SK-N-SH (cell line): ENCODE measurements around the gene BCL2L13. TPM values are rescaled to one million over a fixed set of nuclear protein-coding genes. Genes with fewer than 3 reads are reported as not detected.

Source experiments
- CTCF ChIA-PET: fragments of 300-600, 350-600 bp; formaldehyde crosslinking; extraction: SDS; loops from one replicate; lab custom pipeline; 2021; lab: Yijun Ruan, JAX
- POLR2A ChIA-PET: fragments of 350-600 bp; sonication (Branson Sonifier 250); formaldehyde crosslinking; extraction: SDS; loops from one replicate; lab custom pipeline; 2020; ENCODE audit warnings: antibody characterized with exemption, inconsistent platforms; lab: Yijun Ruan, JAX
- DNase-seq: peaks from one replicate; pipeline ENCODE4 v3.0.0; 2012
- H2AFZ ChIP-seq: fragments of 200-600 bp; sonication (generic); 2 replicates; pipeline ENCODE4 v1.8.1; 2016; ENCODE audit warnings: antibody characterized with exemption, mild to moderate bottlenecking, low read depth
- H3F3A ChIP-seq: fragments of 200-600 bp; sonication (generic); replicated peaks from 2 replicates; pipeline ENCODE3; 2016; ENCODE audit warnings: antibody characterized with exemption, mild to moderate bottlenecking; ENCODE audit not compliant: insufficient read depth
- H3K27ac ChIP-seq, 2 experiments: fragments of 200-500 bp in 1 of 2; fragments of 200-600 bp in 1 of 2; sonication (Bioruptor generic) in 1 of 2; sonication (generic), shearing (Covaris generic) in 1 of 2; 2 replicates each; pipeline versions ENCODE4 v1.5.1 to v1.6.1; 2014 to 2016; ENCODE audit warnings: low read depth in 2 of 2, inconsistent platforms in 1 of 2, low read length in 1 of 2, mild to moderate bottlenecking in 1 of 2, mixed read lengths in 1 of 2
- H3K27me3 ChIP-seq: fragments of 200-600 bp; sonication (generic), shearing (Covaris generic); 2 replicates; pipeline ENCODE4 v1.6.1; 2016; ENCODE audit warnings: mixed run types; ENCODE audit not compliant: insufficient read depth
- H3K36me3 ChIP-seq, 2 experiments: fragments of 200-500 bp in 1 of 2; fragments of 200-600 bp in 1 of 2; sonication (Bioruptor generic) in 1 of 2; sonication (generic) in 1 of 2; replicated peaks in 1 of 2; 2 replicates each; pipeline versions ENCODE3 to v1.5.1; 2014 to 2016; ENCODE audit warnings: low read length in 1 of 2, mild to moderate bottlenecking in 1 of 2; ENCODE audit not compliant: insufficient read depth in 2 of 2, control insufficient read depth in 1 of 2
- H3K4me1 ChIP-seq, 2 experiments: fragments of 200-500 bp in 1 of 2; fragments of 200-600 bp in 1 of 2; sonication (Bioruptor generic) in 1 of 2; sonication (generic), shearing (Covaris generic) in 1 of 2; 2 replicates each; pipeline versions ENCODE4 v1.5.1 to v1.6.1; 2014 to 2016; ENCODE audit warnings: low read depth in 1 of 2, low read length in 1 of 2, mixed run types in 1 of 2; ENCODE audit not compliant: insufficient read depth in 2 of 2, control insufficient read depth in 1 of 2
- H3K4me2 ChIP-seq: fragments of 200-600 bp; sonication (generic), shearing (Covaris generic); 2 replicates; pipeline ENCODE4 v1.6.1; 2017; ENCODE audit warnings: mixed run types
- H3K4me3 ChIP-seq, 2 experiments: fragments of 200-500 bp in 1 of 2; fragments of 200-600 bp in 1 of 2; sonication (Bioruptor generic) in 1 of 2; sonication (generic), shearing (Covaris generic) in 1 of 2; 2 replicates each; pipeline versions ENCODE4 v1.5.1 to v1.8.1; 2014 to 2016; ENCODE audit warnings: low read depth in 2 of 2, inconsistent platforms in 1 of 2, low read length in 1 of 2, mild to moderate bottlenecking in 1 of 2, mixed read lengths in 1 of 2, moderate library complexity in 1 of 2
- H3K79me2 ChIP-seq: fragments of 200-600 bp; sonication (generic); 2 replicates; pipeline ENCODE4 v1.8.1; 2017; ENCODE audit warnings: mild to moderate bottlenecking; ENCODE audit not compliant: insufficient read depth
- H3K9ac ChIP-seq: fragments of 200-600 bp; sonication (generic); 2 replicates; pipeline ENCODE4 v1.6.1; 2017; ENCODE audit warnings: mixed run types
- H3K9me2 ChIP-seq: fragments of 200-600 bp; sonication (generic); 2 replicates; pipeline ENCODE4 v1.6.1; 2017; ENCODE audit warnings: mixed run types
- H3K9me3 ChIP-seq: fragments of 200-600 bp; sonication (generic); 2 replicates; pipeline ENCODE4 v1.6.1; 2017; ENCODE audit warnings: mixed run types, mild to moderate bottlenecking, moderate library complexity
- H4K20me1 ChIP-seq: fragments of 200-600 bp; sonication (generic); 2 replicates; pipeline ENCODE4 v1.6.1; 2017; ENCODE audit warnings: mild to moderate bottlenecking, mixed run types; ENCODE audit not compliant: insufficient read depth
- ELF1 ChIP-seq: IDR thresholded peaks from 2 replicates; pipeline ENCODE4 v1.4.0; 2012
- EP300 ChIP-seq, 2 experiments: IDR thresholded peaks; 2 replicates each; pipeline versions ENCODE4 v1.4.0 to v1.6.1; 2012; ENCODE audit warnings: borderline replicate concordance in 1 of 2, low read depth in 1 of 2, low read length in 1 of 2
- FOXJ3 ChIP-seq: sonication (generic); formaldehyde crosslinking; IDR thresholded peaks from 2 replicates; pipeline ENCODE4 v1.5.1; 2020; ENCODE audit warnings: mild to moderate bottlenecking, missing genetic modification reagents
- FOXM1 ChIP-seq: IDR thresholded peaks from 2 replicates; pipeline ENCODE4 v1.4.0; 2012; ENCODE audit warnings: low read depth, mild to moderate bottlenecking
- GABPA ChIP-seq: IDR thresholded peaks from 2 replicates; pipeline ENCODE4 v1.4.0; 2012; ENCODE audit warnings: low read depth, mild to moderate bottlenecking
- IRF3 ChIP-seq: fragments of 150-350 bp; IDR thresholded peaks from 2 replicates; pipeline ENCODE4 v1.6.1; 2016; ENCODE audit warnings: mild to moderate bottlenecking, low read depth, low read length
- MXI1 ChIP-seq: IDR thresholded peaks from 2 replicates; pipeline ENCODE4 v1.6.1; 2012; ENCODE audit warnings: mild to moderate bottlenecking, low read depth, low read length, improper control_type of control experiment
- REST ChIP-seq: IDR thresholded peaks from 2 replicates; pipeline ENCODE4 v1.6.1; 2012; ENCODE audit warnings: mild to moderate bottlenecking, low read depth, low read length, moderate library complexity
- RFX5 ChIP-seq: IDR thresholded peaks from 2 replicates; pipeline ENCODE4 v1.6.1; 2012; ENCODE audit warnings: mild to moderate bottlenecking, improper control_type of control experiment, low read length
- USF1 ChIP-seq: IDR thresholded peaks from 2 replicates; pipeline ENCODE4 v1.4.0; 2012; ENCODE audit warnings: low read depth, borderline replicate concordance
- USF2 ChIP-seq: fragments of 150-350 bp; IDR thresholded peaks from 2 replicates; pipeline ENCODE4 v1.6.1; 2017; ENCODE audit warnings: antibody characterized with exemption, low read length, low read depth, borderline replicate concordance
- WGBS: methylation state at CpG from one replicate; pipeline ENCODE4 v1.1.6; 2017; ENCODE audit warnings: low lambda C conversion rate; 5-methylcytosine and 5-hydroxymethylcytosine counted together
- polyA plus RNA-seq, 3 experiments: library from polyadenylated mRNA; depleted of rRNA; stranded (reverse); fragments of >200 nt; gene quantifications; 2 replicates each; pipeline ENCODE4 v1.2.3, GENCODE V29; 2012

The BCL2L13 gene
- polyA plus RNA-seq, 1 of the 3 experiments (the other 2 are of a cell fraction), result 37.1 TPM

- no peaks in the 10 kb centered on the region for H3K27me3 ChIP-seq
- H3K4me2 ChIP-seq, result no peak overlapping the region
- ChIA-PET CTCF (no interaction called here), POLR2A (no interaction called here)
- peaks cover 66% of the 10 kb centered on the region for H3K79me2 ChIP-seq
- H3F3A ChIP-seq, result no peaks in the 10 kb centered on the region
- no peak overlapping the region for H3K27ac ChIP-seq
- H3K4me1 ChIP-seq, result peaks cover 0 to 5% of the 10 kb centered on the region in 2 experiments; a peak in 1 of 4 replicates
- H3K9me3 ChIP-seq, result no peaks in the 10 kb centered on the region
- WGBS, result 91% methylated on average over 4 of the region's 4 CpGs
- no peak overlapping the region for H3K9ac ChIP-seq
- DNase-seq, result no peak
- TF ChIP-seq FOXM1, result no peak
- TF ChIP-seq EP300 (IDR thresholded peaks at IDR 0.05; ENCODE audit: borderline replicate concordance in 1 of 2, low read depth in 1 of 2, low read length in 1 of 2), result no peak
- TF ChIP-seq ELF1, result no peak
- no peak for TF ChIP-seq REST
- TF ChIP-seq MXI1, result no peak
- TF ChIP-seq USF1, result no peak
- TF ChIP-seq USF2, result no peak
- no peak for TF ChIP-seq IRF3
- TF ChIP-seq FOXJ3 (CRISPR knock-in tag), result no peak
- TF ChIP-seq GABPA, result no peak
- TF ChIP-seq RFX5, result no peak
- TF ChIP-seq, all 33 proteins: peak for 0
- Histone ChIP-seq H3K4me3 (no peak overlapping the region), H2AFZ (no peak overlapping the region), H4K20me1 (peaks cover 4% of the 10 kb centered on the region; the same call in 1 of the 2 replicates), H3K36me3 (peaks cover 52 to 58% of the 10 kb centered on the region in 2 experiments), H3K9me2 (no peaks in the 10 kb centered on the region)
Measured at GRCh38 chr22:17607891-17608521, 30.6 kb upstream of the BCL2L13 start.
